H1 (cell line): ENCODE measurements around the gene PLEKHH2. TPM values are rescaled to one million over a fixed set of nuclear protein-coding genes. Genes with fewer than 3 reads are reported as not detected.
A peak's percentile ranks its signal among the peaks of the same experiment; 100 is the strongest.

ENCODE experiments used
- CTCF ChIA-PET: fragments of 300-600 bp; sonication (Branson Sonifier 250); formaldehyde crosslinking; loops from one replicate; lab custom pipeline; 2021; ENCODE audit not compliant: partially characterized antibody; lab: Charles Lee
- POLR2A ChIA-PET: fragments of 300-600 bp; sonication (Branson Sonifier 250); formaldehyde crosslinking; loops from one replicate; lab custom pipeline; 2021; ENCODE audit warnings: inconsistent platforms; ENCODE audit not compliant: partially characterized antibody; lab: Charles Lee
- DNase-seq, 2 experiments: peaks; one replicate each; pipeline versions ENCODE4 v3.0.0 to v3.0.0-alpha.2; 2010 to 2022; ENCODE audit warnings: low spot score in 2 of 2, low read depth in 1 of 2, mixed read lengths in 1 of 2
- FAIRE-seq: peaks from 2 replicates; lab custom pipeline; 2011; peaks lifted over from hg19 to GRCh38; lab: Jason Lieb, UNC
- H2AFZ ChIP-seq: 2 replicates; pipeline ENCODE4 v1.8.1; 2012; ENCODE audit warnings: low read length, inconsistent platforms
- H2AK5ac ChIP-seq: 2 replicates; pipeline ENCODE4 v1.6.1; 2013; ENCODE audit warnings: low read depth, low read length
- H2BK120ac ChIP-seq: replicated peaks from 2 replicates; pipeline ENCODE3; 2013; ENCODE audit warnings: low read depth, low read length, inconsistent platforms
- H2BK12ac ChIP-seq: 2 replicates; pipeline ENCODE4 v1.6.1; 2013; ENCODE audit warnings: low read depth, low read length
- H2BK15ac ChIP-seq: 2 replicates; pipeline ENCODE4 v1.6.1; 2013; ENCODE audit warnings: low read length
- H2BK20ac ChIP-seq: 2 replicates; pipeline ENCODE4 v1.6.1; 2013; ENCODE audit warnings: low read length
- H2BK5ac ChIP-seq: 2 replicates; pipeline ENCODE4 v1.6.1; 2013; ENCODE audit warnings: low read depth, low read length
- H3K14ac ChIP-seq: 2 replicates; pipeline ENCODE4 v1.6.1; 2013; ENCODE audit warnings: inconsistent platforms; ENCODE audit not compliant: insufficient read length
- H3K18ac ChIP-seq: 2 replicates; pipeline ENCODE4 v1.6.1; 2013; ENCODE audit warnings: low read length; ENCODE audit errors: extremely low read depth
- H3K23ac ChIP-seq: 2 replicates; pipeline ENCODE4 v1.6.1; 2013; ENCODE audit warnings: inconsistent platforms; ENCODE audit not compliant: insufficient read length
- H3K23me2 ChIP-seq: 2 replicates; pipeline ENCODE4 v1.6.1; 2013; ENCODE audit warnings: low read depth, low read length
- H3K27ac ChIP-seq: 2 replicates; pipeline ENCODE4 v1.6.1; 2011; ENCODE audit warnings: low read depth, low read length, inconsistent platforms
- H3K27me3 ChIP-seq, 4 experiments: replicated peaks in 1 of 4; 1 replicate in 1 of 4; 2 replicates in 3 of 4; pipeline versions ENCODE4 v1.6.1 to v1.8.1; 2011 to 2013; ENCODE audit warnings: low read length in 3 of 4, mild to moderate bottlenecking in 3 of 4, inconsistent platforms in 2 of 4, mixed read lengths in 2 of 4, moderate library complexity in 1 of 4; ENCODE audit not compliant: control insufficient read depth in 3 of 4, insufficient read depth in 3 of 4; ENCODE audit errors: extremely low read depth in 1 of 4
- H3K36me3 ChIP-seq, 4 experiments: 2 replicates each; pipeline versions ENCODE4 v1.6.1 to v1.8.1; 2011 to 2013; ENCODE audit warnings: mild to moderate bottlenecking in 4 of 4, low read length in 3 of 4, moderate library complexity in 2 of 4, control low read depth in 1 of 4, inconsistent platforms in 1 of 4; ENCODE audit not compliant: insufficient read depth in 4 of 4, control insufficient read depth in 2 of 4
- H3K4ac ChIP-seq: replicated peaks from 2 replicates; pipeline ENCODE3; 2013; ENCODE audit warnings: low read length, low read depth, mixed read lengths, inconsistent platforms; ENCODE audit not compliant: insufficient read length
- H3K4me1 ChIP-seq, 4 experiments: replicated peaks in 1 of 4; 1 replicate in 1 of 4; 2 replicates in 3 of 4; pipeline versions ENCODE4 v1.6.1 to v1.8.1; 2011 to 2013; ENCODE audit warnings: low read length in 3 of 4, inconsistent platforms in 2 of 4, mixed read lengths in 1 of 4; ENCODE audit not compliant: insufficient read depth in 4 of 4, control insufficient read depth in 3 of 4
- H3K4me2 ChIP-seq, 2 experiments: 2 replicates each; pipeline versions ENCODE4 v1.6.1 to v1.8.1; 2011 to 2013; ENCODE audit warnings: low read depth in 2 of 2, low read length in 2 of 2, control low read depth in 1 of 2, inconsistent platforms in 1 of 2, mild to moderate bottlenecking in 1 of 2; ENCODE audit not compliant: insufficient read depth in 1 of 2
- H3K4me3 ChIP-seq, 4 experiments: fragments of 200-600, 300-600 bp in 1 of 4; sonication (generic), shearing (Covaris generic), sonication (Bioruptor Twin) in 1 of 4; 2 replicates each; pipeline versions ENCODE4 v1.5.1 to v1.8.1; 2011 to 2016; ENCODE audit warnings: low read length in 4 of 4, low read depth in 3 of 4, control low read depth in 2 of 4, inconsistent platforms in 2 of 4, mild to moderate bottlenecking in 2 of 4, mixed read lengths in 1 of 4, moderate library complexity in 1 of 4; ENCODE audit not compliant: insufficient read depth in 2 of 4; ENCODE audit errors: extremely low read depth in 1 of 4
- H3K56ac ChIP-seq: replicated peaks from 2 replicates; pipeline ENCODE3; 2013; ENCODE audit warnings: low read depth, mild to moderate bottlenecking, mixed read lengths, low read length, inconsistent platforms; ENCODE audit not compliant: insufficient read length
- H3K79me1 ChIP-seq: 2 replicates; pipeline ENCODE4 v1.6.1; 2013; ENCODE audit warnings: low read depth, low read length, control low read depth
- H3K79me2 ChIP-seq, 2 experiments: 2 replicates each; pipeline versions ENCODE4 v1.6.1 to v1.8.1; 2012 to 2013; ENCODE audit warnings: low read length in 2 of 2, mild to moderate bottlenecking in 2 of 2, inconsistent platforms in 1 of 2; ENCODE audit not compliant: insufficient read depth in 2 of 2, control insufficient read depth in 1 of 2
- H3K9ac ChIP-seq, 4 experiments: replicated peaks in 1 of 4; 1 replicate in 1 of 4; 2 replicates in 3 of 4; pipeline versions ENCODE4 v1.6.1 to v1.8.1; 2011 to 2013; ENCODE audit warnings: low read depth in 3 of 4, low read length in 3 of 4, control low read depth in 2 of 4, mild to moderate bottlenecking in 2 of 4, moderate library complexity in 2 of 4, inconsistent platforms in 1 of 4; ENCODE audit errors: extremely low read depth in 1 of 4
- H3K9me3 ChIP-seq, 2 experiments: 2 replicates each; pipeline versions ENCODE4 v1.6.1 to v1.8.1; 2012 to 2013; ENCODE audit warnings: mild to moderate bottlenecking in 2 of 2, moderate library complexity in 2 of 2, control low read depth in 1 of 2, inconsistent platforms in 1 of 2, low read depth in 1 of 2, low read length in 1 of 2, mixed read lengths in 1 of 2; ENCODE audit not compliant: insufficient read depth in 2 of 2
- H4K20me1 ChIP-seq, 2 experiments: replicated peaks in 1 of 2; 2 replicates each; pipeline versions ENCODE3 to v1.8.1; 2011 to 2013; ENCODE audit warnings: inconsistent platforms in 2 of 2, low read length in 2 of 2, mild to moderate bottlenecking in 1 of 2; ENCODE audit not compliant: insufficient read depth in 2 of 2, control insufficient read depth in 1 of 2
- H4K5ac ChIP-seq: 2 replicates; pipeline ENCODE4 v1.6.1; 2013; ENCODE audit warnings: low read length, low read depth, mixed read lengths, inconsistent platforms; ENCODE audit not compliant: insufficient read length
- H4K8ac ChIP-seq: 2 replicates; pipeline ENCODE4 v1.8.0; 2013; ENCODE audit warnings: mild to moderate bottlenecking, moderate library complexity, low read length, inconsistent platforms; ENCODE audit not compliant: insufficient read depth; ENCODE audit errors: extremely low read depth
- H4K91ac ChIP-seq: replicated peaks from 2 replicates; pipeline ENCODE3; 2013; ENCODE audit warnings: low read length, mixed read lengths, inconsistent platforms; ENCODE audit not compliant: insufficient read length
- BACH1 ChIP-seq: IDR thresholded peaks from 2 replicates; pipeline ENCODE4 v1.6.1; 2012; ENCODE audit warnings: low read length, improper control_type of control experiment
- BCL11A ChIP-seq, 2 experiments: IDR thresholded peaks; one replicate each; pipeline ENCODE4 v1.6.1; 2011; ENCODE audit warnings: low read depth in 2 of 2, low read length in 2 of 2, mild to moderate bottlenecking in 2 of 2
- CTBP2 ChIP-seq: IDR thresholded peaks from 2 replicates; pipeline ENCODE4 v1.7.0; 2011; ENCODE audit warnings: borderline replicate concordance, mild to moderate bottlenecking, moderate library complexity, mixed read lengths, low read length; ENCODE audit not compliant: insufficient read depth, insufficient read length
- EP300 ChIP-seq, 2 experiments: IDR thresholded peaks; 1 replicate in 1 of 2; 2 replicates in 1 of 2; pipeline ENCODE4 v1.6.1; 2011 to 2012; ENCODE audit warnings: low read depth in 2 of 2, low read length in 2 of 2, mild to moderate bottlenecking in 2 of 2, borderline replicate concordance in 1 of 2, inconsistent platforms in 1 of 2, moderate library complexity in 1 of 2
- FOSL1 ChIP-seq: IDR thresholded peaks from 2 replicates; pipeline ENCODE4 v1.6.1; 2011; ENCODE audit warnings: mild to moderate bottlenecking, low read depth, low read length, moderate library complexity; ENCODE audit not compliant: insufficient read depth
- HDAC6 ChIP-seq: IDR thresholded peaks from one replicate; pipeline ENCODE4 v1.7.1; 2012; ENCODE audit warnings: low read depth, mild to moderate bottlenecking, inconsistent platforms, low read length, moderate library complexity
- MAFK ChIP-seq: IDR thresholded peaks from 2 replicates; pipeline ENCODE4 v1.6.1; 2012; ENCODE audit warnings: low read depth, mild to moderate bottlenecking, improper control_type of control experiment, low read length
- NRF1 ChIP-seq: IDR thresholded peaks from 2 replicates; pipeline ENCODE4 v1.6.1; 2011; ENCODE audit warnings: mild to moderate bottlenecking, low read depth, low read length, improper control_type of control experiment
- RFX5 ChIP-seq: IDR thresholded peaks from 2 replicates; pipeline ENCODE4 v1.6.1; 2011; ENCODE audit warnings: low read depth, low read length, improper control_type of control experiment, borderline replicate concordance
- WGBS, 2 experiments: shearing (Covaris generic) in 1 of 2; methylation state at CpG; one replicate each; pipeline versions ENCODE4 v1.1.6 to v1.1.7; 2013 to 2015; ENCODE audit warnings: low lambda C conversion rate in 2 of 2, mixed read lengths in 2 of 2, inconsistent platforms in 1 of 2, low coverage in 1 of 2, missing lambda C conversion rate in 1 of 2; ENCODE audit not compliant: insufficient replicate concordance in 2 of 2, insufficient coverage in 1 of 2, insufficient read length in 1 of 2; ENCODE audit errors: extremely low coverage in 1 of 2, missing lambda C conversion rate in 1 of 2; 5-methylcytosine and 5-hydroxymethylcytosine counted together
- polyA plus RNA-seq, 7 experiments: library from polyadenylated mRNA; depleted of rRNA in 3 of 7; stranded (reverse) in 5 of 7; unstranded in 2 of 7; fragments of >200 nt in 5 of 7; fragments of 200-250 nt in 2 of 7; gene quantifications; 1 replicate in 5 of 7; 2 replicates in 1 of 7; 4 replicates in 1 of 7; pipeline versions ENCODE4 v1.2.1 to v1.2.3, GENCODE V29; 2011 to 2013; ENCODE audit warnings: missing spikeins in 2 of 7, mixed read lengths in 2 of 7
- total RNA-seq: library from RNA; stranded (reverse); fragmentation: NEBNext Ultra II Directional; extraction: Animal tissue kit (Norgen Biotek cat#: 25700); gene quantifications from 2 replicates; pipeline ENCODE4 v1.2.1, GENCODE V29; 2021
- TF ChIP-seq, protein P1 (sequence below), 3 experiments: IDR thresholded peaks; 1 replicate in 2 of 3; 2 replicates in 1 of 3; pipeline versions ENCODE4 v1.5.1 to v1.6.1; 2011; ENCODE audit warnings: low read length in 3 of 3, mild to moderate bottlenecking in 3 of 3, inconsistent platforms in 2 of 3, low read depth in 1 of 3, moderate library complexity in 1 of 3; ENCODE audit not compliant: insufficient read depth in 1 of 3; ENCODE audit errors: control extremely low read depth in 1 of 3

The PLEKHH2 gene
- total and polyA plus RNA-seq, 2 of the 8 experiments (the other 6 are each of a cell fraction or from before 2014, with no cell fraction given), result 2.2 to 5.0 TPM

DNA sequence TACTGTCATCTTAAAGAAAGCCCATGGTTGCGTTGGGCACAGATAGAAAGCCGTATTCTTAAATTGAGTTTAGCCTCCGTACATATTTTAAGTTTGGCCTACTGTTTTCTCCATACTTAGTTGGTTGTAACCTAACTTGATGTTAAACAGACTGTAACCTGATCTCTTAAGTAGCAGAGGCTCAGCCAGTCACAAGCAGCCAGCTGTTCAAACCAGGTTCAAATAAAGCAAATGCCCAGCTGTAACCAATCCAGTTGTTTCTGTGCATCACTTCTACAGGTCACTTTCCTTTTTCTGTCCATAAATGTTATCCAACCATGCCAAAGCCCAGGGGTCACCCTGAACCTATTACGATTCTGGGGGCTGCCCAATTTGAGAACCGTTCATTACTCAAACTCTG lies 31.2 kb upstream of the PLEKHH2 start:
- POLR2A ChIA-PET, result interaction anchor here (0.6 to 2.2 kb wide), 3 partner anchors 10 to 231 kb away, joined by 3 to 14 read pairs (median 3); partner anchors contain the start of gene THADA
- Histone ChIP-seq H2BK120ac (no peak overlapping the region), H2BK20ac (no peak overlapping the region), H3K36me3 (no peaks in the 10 kb centered on the region), H4K91ac (no peak overlapping the region), H3K18ac (no peak overlapping the region), H3K23me2 (no peaks in the 10 kb centered on the region), H2BK15ac (no peak overlapping the region), H4K5ac (no peak overlapping the region), H4K20me1 (no peaks in the 10 kb centered on the region), H2BK12ac (no peak overlapping the region), H3K27ac (no peak overlapping the region), H3K56ac (no peak overlapping the region), H2AFZ (0 out of 2 replicates have a peak overlapping the region, but pooled peaks have one; percentile 1), H3K79me1 (no peaks in the 10 kb centered on the region), H3K4ac (no peak overlapping the region), H2AK5ac (no peak overlapping the region), H2BK5ac (no peak overlapping the region), H3K9me3 (no peaks in the 10 kb centered on the region), H3K23ac (no peak overlapping the region), H3K27me3 (no peaks in the 10 kb centered on the region), H3K4me2 (no peak overlapping the region), H3K9ac (no peak overlapping the region), H3K4me3 (no peak overlapping the region), H3K14ac (no peak overlapping the region), H4K8ac (no peak overlapping the region), H3K79me2 (no peaks in the 10 kb centered on the region), H3K4me1 (peaks cover 0 to 4% (median under 1%) of the 10 kb centered on the region in 4 experiments; a peak in 2 of 7 replicates)
- 87% methylated on average over 5 of the region's 5 CpGs; no CpG with 5 or more reads in 1 of the 2 experiments for WGBS, 2 experiments
- no peak for FAIRE-seq
- DNase-seq, result no peak
- TF ChIP-seq, protein P1, sequence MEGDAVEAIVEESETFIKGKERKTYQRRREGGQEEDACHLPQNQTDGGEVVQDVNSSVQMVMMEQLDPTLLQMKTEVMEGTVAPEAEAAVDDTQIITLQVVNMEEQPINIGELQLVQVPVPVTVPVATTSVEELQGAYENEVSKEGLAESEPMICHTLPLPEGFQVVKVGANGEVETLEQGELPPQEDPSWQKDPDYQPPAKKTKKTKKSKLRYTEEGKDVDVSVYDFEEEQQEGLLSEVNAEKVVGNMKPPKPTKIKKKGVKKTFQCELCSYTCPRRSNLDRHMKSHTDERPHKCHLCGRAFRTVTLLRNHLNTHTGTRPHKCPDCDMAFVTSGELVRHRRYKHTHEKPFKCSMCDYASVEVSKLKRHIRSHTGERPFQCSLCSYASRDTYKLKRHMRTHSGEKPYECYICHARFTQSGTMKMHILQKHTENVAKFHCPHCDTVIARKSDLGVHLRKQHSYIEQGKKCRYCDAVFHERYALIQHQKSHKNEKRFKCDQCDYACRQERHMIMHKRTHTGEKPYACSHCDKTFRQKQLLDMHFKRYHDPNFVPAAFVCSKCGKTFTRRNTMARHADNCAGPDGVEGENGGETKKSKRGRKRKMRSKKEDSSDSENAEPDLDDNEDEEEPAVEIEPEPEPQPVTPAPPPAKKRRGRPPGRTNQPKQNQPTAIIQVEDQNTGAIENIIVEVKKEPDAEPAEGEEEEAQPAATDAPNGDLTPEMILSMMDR (IDR thresholded peaks at IDR 0.05; ENCODE audit: control extremely low read depth in 1 of 3, insufficient read depth in 1 of 3, low read depth in 1 of 3, low read length in 3 of 3), result no peak
- TF ChIP-seq BCL11A (IDR thresholded peaks at IDR 0.05; ENCODE audit: low read depth in 2 of 2, low read length in 2 of 2) (no peak), EP300 (IDR thresholded peaks at IDR 0.05; ENCODE audit: borderline replicate concordance in 1 of 2, low read depth in 2 of 2, low read length in 2 of 2) (no peak), RFX5 (no peak), NRF1 (no peak), BACH1 (no peak), MAFK (no peak), FOSL1 (no peak), HDAC6 (no peak), CTBP2 (no peak)
- CTCF ChIA-PET, result interaction anchor here (0.7 to 1.9 kb wide), 9 partner anchors 8 to 756 kb away, joined by 3 to 7 read pairs (median 3); no protein-coding TSS in a partner anchor
